Panc1 (cell line): ENCODE results near the gene MEGF6.

Source experiments
- POLR2AphosphoS5 ChIP-seq: IDR thresholded peaks from 2 replicates; pipeline ENCODE4 v1.6.1; 2012; ENCODE audit warnings: mild to moderate bottlenecking, low read depth, low read length, moderate library complexity
- TF ChIP-seq, protein P1 (sequence below): fragments of 450-650 bp; IDR thresholded peaks from 2 replicates; pipeline ENCODE4 v1.5.1; 2017; ENCODE audit warnings: mild to moderate bottlenecking
- TF ChIP-seq, protein P2 (sequence below), 2 experiments: IDR thresholded peaks; 2 replicates each; pipeline ENCODE4 v1.6.1; 2011 to 2012; ENCODE audit warnings: low read depth in 2 of 2, control low read depth in 1 of 2, low read length in 1 of 2, mild to moderate bottlenecking in 1 of 2, moderate library complexity in 1 of 2; ENCODE audit not compliant: insufficient read depth in 1 of 2

DNA sequence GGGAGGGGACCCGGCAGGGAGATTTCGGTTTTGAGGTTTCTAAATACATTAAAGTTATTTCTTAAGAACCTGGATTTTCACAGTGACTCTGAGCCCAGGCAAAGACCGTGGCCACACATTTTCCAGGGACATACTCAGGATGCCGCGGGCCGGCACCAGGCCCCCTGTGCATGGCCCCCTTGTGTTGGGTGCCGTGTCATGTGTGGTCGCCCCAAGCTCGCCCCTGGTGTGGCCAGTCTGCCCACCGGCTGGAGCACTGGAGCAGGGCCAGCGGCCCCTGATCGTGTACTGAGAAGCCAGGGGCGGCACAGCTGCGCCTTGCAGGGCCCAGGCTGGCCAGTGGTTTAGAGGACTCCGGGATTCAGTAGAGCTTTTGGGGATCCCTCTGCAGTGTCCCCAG lies 130.3 kb downstream of the MEGF6 start:
- TF ChIP-seq, protein P1, sequence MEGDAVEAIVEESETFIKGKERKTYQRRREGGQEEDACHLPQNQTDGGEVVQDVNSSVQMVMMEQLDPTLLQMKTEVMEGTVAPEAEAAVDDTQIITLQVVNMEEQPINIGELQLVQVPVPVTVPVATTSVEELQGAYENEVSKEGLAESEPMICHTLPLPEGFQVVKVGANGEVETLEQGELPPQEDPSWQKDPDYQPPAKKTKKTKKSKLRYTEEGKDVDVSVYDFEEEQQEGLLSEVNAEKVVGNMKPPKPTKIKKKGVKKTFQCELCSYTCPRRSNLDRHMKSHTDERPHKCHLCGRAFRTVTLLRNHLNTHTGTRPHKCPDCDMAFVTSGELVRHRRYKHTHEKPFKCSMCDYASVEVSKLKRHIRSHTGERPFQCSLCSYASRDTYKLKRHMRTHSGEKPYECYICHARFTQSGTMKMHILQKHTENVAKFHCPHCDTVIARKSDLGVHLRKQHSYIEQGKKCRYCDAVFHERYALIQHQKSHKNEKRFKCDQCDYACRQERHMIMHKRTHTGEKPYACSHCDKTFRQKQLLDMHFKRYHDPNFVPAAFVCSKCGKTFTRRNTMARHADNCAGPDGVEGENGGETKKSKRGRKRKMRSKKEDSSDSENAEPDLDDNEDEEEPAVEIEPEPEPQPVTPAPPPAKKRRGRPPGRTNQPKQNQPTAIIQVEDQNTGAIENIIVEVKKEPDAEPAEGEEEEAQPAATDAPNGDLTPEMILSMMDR, result no peak
- TF ChIP-seq POLR2AphosphoS5, result no peak
- TF ChIP-seq, protein P2, sequence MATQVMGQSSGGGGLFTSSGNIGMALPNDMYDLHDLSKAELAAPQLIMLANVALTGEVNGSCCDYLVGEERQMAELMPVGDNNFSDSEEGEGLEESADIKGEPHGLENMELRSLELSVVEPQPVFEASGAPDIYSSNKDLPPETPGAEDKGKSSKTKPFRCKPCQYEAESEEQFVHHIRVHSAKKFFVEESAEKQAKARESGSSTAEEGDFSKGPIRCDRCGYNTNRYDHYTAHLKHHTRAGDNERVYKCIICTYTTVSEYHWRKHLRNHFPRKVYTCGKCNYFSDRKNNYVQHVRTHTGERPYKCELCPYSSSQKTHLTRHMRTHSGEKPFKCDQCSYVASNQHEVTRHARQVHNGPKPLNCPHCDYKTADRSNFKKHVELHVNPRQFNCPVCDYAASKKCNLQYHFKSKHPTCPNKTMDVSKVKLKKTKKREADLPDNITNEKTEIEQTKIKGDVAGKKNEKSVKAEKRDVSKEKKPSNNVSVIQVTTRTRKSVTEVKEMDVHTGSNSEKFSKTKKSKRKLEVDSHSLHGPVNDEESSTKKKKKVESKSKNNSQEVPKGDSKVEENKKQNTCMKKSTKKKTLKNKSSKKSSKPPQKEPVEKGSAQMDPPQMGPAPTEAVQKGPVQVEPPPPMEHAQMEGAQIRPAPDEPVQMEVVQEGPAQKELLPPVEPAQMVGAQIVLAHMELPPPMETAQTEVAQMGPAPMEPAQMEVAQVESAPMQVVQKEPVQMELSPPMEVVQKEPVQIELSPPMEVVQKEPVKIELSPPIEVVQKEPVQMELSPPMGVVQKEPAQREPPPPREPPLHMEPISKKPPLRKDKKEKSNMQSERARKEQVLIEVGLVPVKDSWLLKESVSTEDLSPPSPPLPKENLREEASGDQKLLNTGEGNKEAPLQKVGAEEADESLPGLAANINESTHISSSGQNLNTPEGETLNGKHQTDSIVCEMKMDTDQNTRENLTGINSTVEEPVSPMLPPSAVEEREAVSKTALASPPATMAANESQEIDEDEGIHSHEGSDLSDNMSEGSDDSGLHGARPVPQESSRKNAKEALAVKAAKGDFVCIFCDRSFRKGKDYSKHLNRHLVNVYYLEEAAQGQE (IDR thresholded peaks at IDR 0.05; ENCODE audit: insufficient read depth in 1 of 2, low read depth in 2 of 2, low read length in 1 of 2), result no peak
